ENCODE data around the gene BRD1.
"Not testable (repeated sequence)": the region's sequence is repeated elsewhere in the genome, so short reads cannot be mapped to it uniquely, and the experiment has no call there.

The BRD1 gene

GRCh38 chr22:49781886-49782285, 45.8 kb downstream of the BRD1 start:
- not testable (repeated sequence) for DNase-seq

DNA sequence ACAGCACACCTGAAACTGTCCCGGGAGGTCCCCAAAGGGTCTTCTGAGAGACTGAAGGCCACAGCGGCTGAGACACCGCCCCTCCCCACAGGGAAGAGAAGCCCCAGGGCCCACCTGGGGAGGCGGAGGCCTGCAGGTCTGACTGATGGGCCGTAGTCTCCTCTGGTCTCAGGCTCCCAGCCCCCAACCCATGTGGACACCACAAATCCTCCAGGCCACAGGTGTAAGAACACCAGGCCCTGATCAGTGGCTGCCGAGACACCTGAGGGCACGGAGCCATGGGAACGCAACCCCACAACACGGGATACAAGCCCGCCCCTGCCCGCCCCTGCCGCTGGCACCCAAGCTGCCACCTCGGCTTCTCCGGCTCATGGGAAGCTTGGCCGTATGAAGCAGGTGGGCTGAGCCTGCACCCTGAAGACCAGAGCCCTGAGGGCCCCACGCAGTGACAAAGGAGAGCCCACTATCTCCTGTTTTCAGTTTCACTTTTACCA, 46.3 kb downstream of the BRD1 start:
- DNase-seq = no peak

- DNase-seq = no peak
These were observed 46.9 kb downstream of the BRD1 start for GRCh38 chr22:49780698-49781288.

- DNase-seq = no peak
These were observed 47.6 kb downstream of the BRD1 start for GRCh38 chr22:49779853-49780697.

- DNase-seq = no peak
These were observed 48.5 kb downstream of the BRD1 start for GRCh38 chr22:49779211-49779610.

- DNase-seq = no peak
These were observed 50.0 kb downstream of the BRD1 start for GRCh38 chr22:49777569-49778249.

DNA sequence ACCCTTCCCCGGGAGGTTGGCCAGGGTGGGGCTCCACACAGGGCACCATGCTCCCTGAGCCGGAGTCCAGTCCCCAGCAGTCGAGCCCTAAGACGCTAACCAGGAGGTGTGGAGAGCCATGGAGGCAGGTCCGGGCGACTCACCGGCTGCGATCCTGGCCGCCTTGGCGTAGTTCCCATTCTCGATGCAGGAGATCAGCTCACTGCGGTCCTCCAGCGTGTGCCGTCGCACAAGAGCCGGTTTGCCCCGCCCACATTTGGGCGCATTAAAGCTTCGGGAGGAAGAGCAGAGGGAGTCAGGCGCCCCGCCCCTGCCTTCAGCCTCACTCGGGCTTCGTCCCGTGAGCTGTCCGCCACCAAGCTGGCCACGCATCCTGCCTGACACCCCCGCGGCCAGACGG, 50.8 kb downstream of the BRD1 start:
- DNase-seq = no peak

- DNase-seq = no peak
These were observed 51.7 kb downstream of the BRD1 start for GRCh38 chr22:49775867-49776511.

DNA sequence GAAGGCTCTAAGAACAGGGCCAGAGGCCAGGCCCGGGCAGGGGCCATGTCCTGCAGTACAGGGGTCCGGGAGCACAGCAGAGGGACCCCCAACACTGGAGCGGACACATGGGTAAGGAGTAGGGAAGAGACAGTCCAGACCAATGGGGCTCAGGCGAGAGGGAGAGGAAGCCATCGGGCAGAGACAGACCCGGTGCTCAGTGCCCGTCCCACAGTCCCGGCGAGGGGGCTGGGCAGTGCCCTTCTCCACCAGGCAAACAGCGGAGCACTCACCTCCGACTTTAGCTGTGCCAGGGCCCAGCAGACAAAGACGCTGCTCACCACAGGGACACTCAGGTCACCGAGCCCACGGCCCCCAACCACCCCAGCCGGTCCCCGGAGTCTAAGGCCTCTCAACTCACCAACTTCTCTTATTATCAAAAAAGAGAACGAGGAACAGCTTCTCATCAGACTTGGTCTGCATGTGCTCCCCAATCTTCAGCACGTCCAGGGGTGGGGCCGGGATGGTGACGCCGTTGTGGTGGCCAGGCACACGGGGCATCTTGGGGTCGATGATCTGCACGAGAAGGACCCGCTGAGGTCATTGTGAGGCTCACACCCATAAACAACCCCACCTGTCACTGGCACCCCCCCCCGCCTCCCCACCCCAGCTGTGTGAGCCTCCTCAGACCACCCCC, 52.3 kb downstream of the BRD1 start:
- DNase-seq = no peak

DNA sequence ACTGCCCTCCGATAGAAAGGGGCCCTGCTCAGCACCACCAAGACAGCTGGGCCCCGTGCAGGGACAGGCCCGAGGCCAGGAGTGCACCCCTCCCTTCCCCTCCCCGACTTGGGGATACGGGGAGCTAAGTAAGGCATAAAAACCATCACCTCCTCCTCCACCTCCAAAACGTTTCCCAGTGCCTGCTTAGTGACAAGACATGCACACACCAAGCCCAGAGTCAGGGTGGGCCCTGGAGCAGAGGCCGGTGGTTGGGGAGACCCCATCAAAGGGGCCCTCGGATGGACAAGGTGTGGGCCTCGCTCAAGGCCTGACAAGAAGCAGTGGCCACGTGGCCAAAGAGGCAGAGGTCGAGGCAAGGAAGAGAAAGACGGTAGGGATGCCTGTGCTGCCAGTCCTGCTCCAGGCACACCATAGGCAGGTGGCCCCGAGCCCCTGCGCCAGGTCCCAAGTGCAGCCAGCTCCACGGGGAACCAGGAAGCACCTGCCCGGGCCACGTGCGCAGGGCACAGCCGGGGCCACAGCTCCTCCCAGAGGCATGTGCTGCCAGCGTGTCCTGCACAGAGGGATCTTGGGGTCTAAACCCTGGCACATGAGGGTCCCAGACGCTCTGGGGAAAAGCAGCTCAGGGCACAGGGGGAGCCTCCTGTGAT, 53.0 kb downstream of the BRD1 start:
- DNase-seq = no peak

- DNase-seq = no peak
These were observed 53.6 kb downstream of the BRD1 start for GRCh38 chr22:49774046-49774445.

GRCh38 chr22:49773531-49773930, 54.1 kb downstream of the BRD1 start:
- no peak for DNase-seq

- no peak for DNase-seq
These were observed 55.0 kb downstream of the BRD1 start for GRCh38 chr22:49772692-49773091.

GRCh38 chr22:49771266-49772065, 56.2 kb downstream of the BRD1 start:
- DNase-seq = no peak

DNA sequence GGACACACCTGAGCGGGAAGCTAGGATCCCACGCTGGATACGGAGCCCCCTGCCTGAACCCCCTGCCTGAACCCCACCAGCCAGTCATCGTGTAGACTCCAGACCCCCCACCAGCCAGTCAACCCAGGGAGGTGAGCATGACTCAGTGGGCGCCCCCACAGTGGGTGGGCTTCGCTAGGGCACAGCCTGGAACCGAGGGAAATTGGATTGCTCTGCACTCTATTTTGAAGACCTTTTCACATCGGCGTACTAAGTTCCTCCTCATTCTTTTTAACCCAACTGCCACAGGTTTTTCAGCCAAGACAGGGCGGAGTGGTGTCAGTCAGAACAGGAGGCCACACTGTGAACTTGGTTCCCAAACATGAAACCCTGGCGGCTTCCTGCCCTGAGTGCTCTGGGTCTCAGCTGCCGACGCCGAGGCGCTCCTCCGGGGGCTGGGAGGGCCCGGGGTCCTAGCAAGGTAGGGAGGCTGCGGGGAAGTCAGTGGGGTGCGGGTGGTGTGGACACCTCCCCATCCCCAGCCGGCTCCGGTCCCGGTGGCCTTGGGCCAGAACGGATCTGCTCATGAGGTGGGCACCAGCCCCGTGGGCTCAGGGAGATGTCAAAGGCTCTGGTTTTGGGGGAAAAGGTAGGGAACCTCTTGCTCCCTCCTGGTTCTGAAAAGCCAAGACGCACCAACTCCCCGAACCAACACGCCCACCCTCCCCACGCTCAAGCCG, 57.0 kb downstream of the BRD1 start:
- no peak for DNase-seq

GRCh38 chr22:49769691-49770546, 57.8 kb downstream of the BRD1 start:
- no peak for DNase-seq

GRCh38 chr22:49768951-49769690, 58.6 kb downstream of the BRD1 start:
- no peak for DNase-seq

GRCh38 chr22:49768077-49768910, 59.4 kb downstream of the BRD1 start:
- no peak for DNase-seq

All from COR-L47 (cell line).